Measurements from ENCODE around the gene SEMA3E. TPM values are rescaled to one million over a fixed set of nuclear protein-coding genes. Genes with fewer than 3 reads are reported as not detected.
"Not testable (repeated sequence)": the region's sequence is repeated elsewhere in the genome, so short reads cannot be mapped to it uniquely, and the experiment has no call there.

Gene SEMA3E
- total RNA-seq, 1 experiment from 2014 or later, result 5.8 TPM

DNA sequence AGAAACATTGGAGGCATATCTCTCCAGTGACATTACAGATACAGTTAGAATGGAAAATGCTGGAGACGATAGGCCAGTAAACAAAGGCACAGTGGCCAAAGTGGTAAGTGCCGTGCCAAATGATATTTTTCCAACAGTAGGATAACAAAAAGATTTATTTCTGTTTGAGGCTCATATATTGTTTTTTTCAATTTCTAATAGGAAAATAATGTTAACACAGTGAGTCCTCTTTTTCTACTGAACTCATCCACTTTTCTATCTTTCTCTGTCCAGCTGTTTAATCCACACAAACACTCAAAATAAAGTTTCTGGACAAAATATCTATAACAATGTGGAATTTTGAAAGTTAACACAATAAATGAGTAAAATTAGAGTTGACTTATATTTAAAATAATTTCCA lies 201.3 kb downstream of the SEMA3E start:
- Histone ChIP-seq H3K4me3 (ENCODE audit: insufficient read depth, low read depth, low read length) (no peak overlapping the region), H3K36me3 (replicated peaks; ENCODE audit: control insufficient read depth, insufficient read depth, low read length) (no peaks in the 10 kb centered on the region), H3K27me3 (ENCODE audit: control insufficient read depth, insufficient read depth, low read length) (no peaks in the 10 kb centered on the region)
- DNase-seq, result no peak

DNA sequence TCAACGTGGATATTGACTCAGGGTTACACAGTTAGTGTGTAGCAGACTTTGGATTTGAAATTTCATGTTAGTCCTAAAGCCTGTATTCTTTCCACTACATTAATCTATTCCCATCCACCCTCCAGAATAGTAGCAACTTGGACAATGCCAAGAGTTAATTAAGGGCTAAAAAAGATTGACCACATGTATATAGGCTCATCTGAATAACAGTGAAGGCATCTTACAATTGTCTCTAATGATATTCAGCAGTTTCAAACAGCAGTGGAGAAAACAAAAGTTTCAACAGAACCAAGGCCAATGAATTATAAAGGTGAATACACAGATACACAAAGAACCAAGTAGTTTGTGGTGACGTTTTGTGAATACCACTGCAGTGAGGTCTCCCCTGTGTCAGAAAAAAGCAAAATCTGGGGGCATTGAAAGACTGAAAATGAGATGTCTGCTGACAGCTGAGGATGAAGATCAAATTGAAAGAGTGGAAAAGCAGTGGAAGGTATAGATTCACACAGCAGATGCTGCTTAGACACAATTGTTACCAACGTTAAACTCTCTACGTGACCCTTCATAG lies 202.8 kb downstream of the SEMA3E start:
- no peak for DNase-seq
- H3K27me3 ChIP-seq (ENCODE audit: control insufficient read depth, insufficient read depth, low read length), result no peaks in the 10 kb centered on the region
- H3K36me3 ChIP-seq (replicated peaks; ENCODE audit: control insufficient read depth, insufficient read depth, low read length), result no peaks in the 10 kb centered on the region
- H3K4me3 ChIP-seq (ENCODE audit: insufficient read depth, low read depth, low read length), result no peak overlapping the region

DNA sequence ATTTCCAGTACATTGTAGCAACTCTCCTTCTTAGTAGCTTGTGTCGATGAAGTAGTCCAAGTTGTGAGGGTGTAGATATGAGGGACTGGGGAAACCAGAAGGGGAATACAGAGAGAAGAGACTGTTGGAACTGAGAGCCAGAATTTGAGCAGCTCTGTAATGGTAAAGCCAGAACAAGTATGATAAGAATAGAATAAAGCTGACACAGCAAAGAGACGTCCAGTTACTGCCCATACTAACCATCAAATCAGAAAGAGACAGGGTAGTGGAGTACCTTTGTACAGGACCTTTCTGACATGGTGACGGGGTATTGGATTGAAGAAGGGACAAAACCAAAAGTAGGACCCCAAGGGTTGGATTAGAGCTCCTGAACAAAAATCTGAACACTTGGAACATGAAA lies 206.0 kb downstream of the SEMA3E start:
- H3K4me3 ChIP-seq (ENCODE audit: insufficient read depth, low read depth, low read length), result no peak overlapping the region
- DNase-seq, result no peak
- H3K27me3 ChIP-seq (ENCODE audit: control insufficient read depth, insufficient read depth, low read length), result no peaks in the 10 kb centered on the region

GRCh38 chr7:83439026-83439425 lies 209.9 kb downstream of the SEMA3E start:
- H3K36me3 ChIP-seq (replicated peaks; ENCODE audit: control insufficient read depth, insufficient read depth, low read length), result no peaks in the 10 kb centered on the region
- DNase-seq, result no peak
- H3K27me3 ChIP-seq (ENCODE audit: control insufficient read depth, insufficient read depth, low read length), result no peaks in the 10 kb centered on the region
- H3K4me3 ChIP-seq (ENCODE audit: insufficient read depth, low read depth, low read length), result no peak overlapping the region

More for the DNA sequence above, 206.0 kb downstream of the SEMA3E start:
- no peaks in the 10 kb centered on the region for H3K36me3 ChIP-seq (replicated peaks; ENCODE audit: control insufficient read depth, insufficient read depth, low read length)

DNA sequence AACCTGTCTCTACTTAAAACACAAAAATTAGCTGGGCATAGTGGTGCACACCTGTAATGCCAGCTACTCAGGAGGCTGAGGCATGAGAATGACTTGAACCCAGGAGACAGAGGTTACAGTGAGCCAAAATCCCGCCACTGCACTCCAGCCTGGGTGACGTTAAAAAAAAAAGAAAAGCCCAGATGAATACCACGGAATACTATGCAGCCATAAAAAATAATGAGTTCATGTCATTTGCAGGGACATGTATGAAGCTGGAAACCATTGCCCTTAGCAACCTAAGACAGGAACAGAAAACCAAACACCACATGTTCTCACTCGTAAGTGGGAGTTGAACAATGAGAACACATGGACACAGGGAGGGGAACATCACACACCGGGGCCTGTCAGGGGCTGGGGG lies 218.7 kb downstream of the SEMA3E start:
- H3K27me3 ChIP-seq (ENCODE audit: control insufficient read depth, insufficient read depth, low read length); H3K4me3 ChIP-seq (ENCODE audit: insufficient read depth, low read depth, low read length); DNase-seq; H3K36me3 ChIP-seq (replicated peaks; ENCODE audit: control insufficient read depth, insufficient read depth, low read length): not testable (repeated sequence)

DNA sequence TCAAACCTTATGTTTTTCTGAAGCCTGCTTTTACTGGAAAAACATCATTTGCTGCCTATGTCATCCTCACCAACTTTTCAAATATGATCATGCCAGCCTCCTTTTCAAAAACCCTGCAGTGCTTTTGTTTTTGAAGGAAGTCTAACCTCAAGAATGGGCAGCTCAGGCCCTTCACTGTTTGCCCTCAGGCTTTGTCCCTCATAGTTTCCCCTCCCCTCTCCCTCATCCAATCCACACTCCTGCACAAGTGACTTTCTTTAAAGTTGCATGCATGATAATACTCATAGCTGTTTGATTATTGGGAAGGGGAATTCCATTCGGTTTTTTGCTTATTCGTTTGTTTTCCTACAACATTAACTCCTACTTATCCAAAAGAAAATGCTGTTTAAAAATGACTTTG lies 219.4 kb downstream of the SEMA3E start:
- no peaks in the 10 kb centered on the region for H3K36me3 ChIP-seq (replicated peaks; ENCODE audit: control insufficient read depth, insufficient read depth, low read length)
- peak; percentile 44 for DNase-seq
- H3K4me3 ChIP-seq (ENCODE audit: insufficient read depth, low read depth, low read length), result no peak overlapping the region
- no peaks in the 10 kb centered on the region for H3K27me3 ChIP-seq (ENCODE audit: control insufficient read depth, insufficient read depth, low read length)

DNA sequence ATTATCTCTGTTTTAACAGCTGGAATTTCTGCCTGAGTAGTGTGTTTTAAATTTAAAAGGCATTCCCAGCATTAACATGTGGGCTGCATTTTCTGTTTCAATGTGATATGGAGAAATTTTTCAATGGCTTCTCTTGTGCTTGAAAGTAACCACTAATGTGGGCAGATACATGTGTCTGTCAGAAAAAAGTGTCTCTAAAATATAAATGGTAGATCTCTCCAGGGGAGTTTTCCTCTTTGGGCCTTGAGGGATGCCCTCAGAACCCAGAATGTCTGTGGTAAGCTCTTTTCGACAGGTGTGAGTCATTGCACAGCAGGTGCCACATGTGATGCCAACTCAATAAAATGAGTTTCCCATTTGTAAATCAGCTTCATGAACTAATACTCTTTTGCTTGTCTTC lies 221.1 kb downstream of the SEMA3E start:
- peak; percentile 20 for DNase-seq
- Histone ChIP-seq H3K27me3 (ENCODE audit: control insufficient read depth, insufficient read depth, low read length) (no peaks in the 10 kb centered on the region), H3K4me3 (ENCODE audit: insufficient read depth, low read depth, low read length) (no peak overlapping the region), H3K36me3 (replicated peaks; ENCODE audit: control insufficient read depth, insufficient read depth, low read length) (no peaks in the 10 kb centered on the region)

DNA sequence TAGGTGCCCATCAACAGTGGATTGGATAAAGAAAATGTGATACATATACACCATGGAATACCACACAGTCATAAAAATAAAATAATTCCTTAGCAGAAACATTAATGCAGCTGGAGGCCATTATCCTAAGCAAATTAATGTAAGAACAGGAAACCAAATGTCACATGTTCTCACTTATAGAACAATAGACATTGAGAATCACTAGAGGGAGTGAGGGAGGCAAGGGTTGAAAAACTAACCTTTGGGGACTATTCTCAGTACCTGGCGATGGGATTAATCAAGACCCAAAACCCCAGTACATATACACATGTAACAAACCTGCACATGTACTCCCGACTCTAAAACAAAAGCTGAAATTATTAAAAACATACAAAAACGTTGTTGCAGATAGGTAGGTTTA lies 222.6 kb downstream of the SEMA3E start:
- H3K4me3 ChIP-seq (ENCODE audit: insufficient read depth, low read depth, low read length), result no peak overlapping the region
- H3K27me3 ChIP-seq (ENCODE audit: control insufficient read depth, insufficient read depth, low read length), result no peaks in the 10 kb centered on the region
- DNase-seq, result no peak
- no peaks in the 10 kb centered on the region for H3K36me3 ChIP-seq (replicated peaks; ENCODE audit: control insufficient read depth, insufficient read depth, low read length)

GRCh38 chr7:83419013-83419412 lies 229.9 kb downstream of the SEMA3E start:
- Histone ChIP-seq H3K4me3 (ENCODE audit: insufficient read depth, low read depth, low read length) (no peak overlapping the region), H3K27me3 (ENCODE audit: control insufficient read depth, insufficient read depth, low read length) (no peaks in the 10 kb centered on the region), H3K36me3 (replicated peaks; ENCODE audit: control insufficient read depth, insufficient read depth, low read length) (no peaks in the 10 kb centered on the region)
- no peak for DNase-seq

GRCh38 chr7:83415840-83416239 lies 233.1 kb downstream of the SEMA3E start:
- Histone ChIP-seq H3K36me3 (replicated peaks; ENCODE audit: control insufficient read depth, insufficient read depth, low read length) (no peaks in the 10 kb centered on the region), H3K27me3 (ENCODE audit: control insufficient read depth, insufficient read depth, low read length) (no peaks in the 10 kb centered on the region), H3K4me3 (ENCODE audit: insufficient read depth, low read depth, low read length) (no peak overlapping the region)
- DNase-seq, result no peak

- Histone ChIP-seq H3K36me3 (replicated peaks; ENCODE audit: control insufficient read depth, insufficient read depth, low read length) (no peaks in the 10 kb centered on the region), H3K27me3 (ENCODE audit: control insufficient read depth, insufficient read depth, low read length) (no peaks in the 10 kb centered on the region), H3K4me3 (ENCODE audit: insufficient read depth, low read depth, low read length) (no peak overlapping the region)
- DNase-seq, result no peak
These were observed 234.0 kb downstream of the SEMA3E start for GRCh38 chr7:83414947-83415346.

DNA sequence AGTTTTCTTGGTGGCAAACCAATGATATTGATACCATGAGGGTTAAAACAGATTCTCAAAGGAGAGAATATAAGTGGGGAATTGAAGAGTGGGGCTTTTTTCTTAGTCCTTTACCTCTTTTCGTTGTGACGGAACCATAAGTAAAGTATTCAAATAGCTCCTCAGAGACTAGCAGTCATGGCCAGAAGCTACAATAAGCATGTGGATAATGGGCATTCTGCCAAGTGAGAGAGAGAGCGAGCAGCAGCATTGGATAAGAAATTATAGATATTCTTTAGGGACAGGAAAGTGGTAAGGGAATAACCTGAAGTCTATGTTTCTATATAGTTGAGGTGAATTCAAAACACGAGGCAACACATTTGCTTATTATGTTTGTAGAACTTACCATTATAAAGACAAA lies 235.1 kb downstream of the SEMA3E start:
- no peaks in the 10 kb centered on the region for H3K36me3 ChIP-seq (replicated peaks; ENCODE audit: control insufficient read depth, insufficient read depth, low read length)
- DNase-seq, result no peak
- no peak overlapping the region for H3K4me3 ChIP-seq (ENCODE audit: insufficient read depth, low read depth, low read length)
- H3K27me3 ChIP-seq (ENCODE audit: control insufficient read depth, insufficient read depth, low read length), result no peaks in the 10 kb centered on the region

DNA sequence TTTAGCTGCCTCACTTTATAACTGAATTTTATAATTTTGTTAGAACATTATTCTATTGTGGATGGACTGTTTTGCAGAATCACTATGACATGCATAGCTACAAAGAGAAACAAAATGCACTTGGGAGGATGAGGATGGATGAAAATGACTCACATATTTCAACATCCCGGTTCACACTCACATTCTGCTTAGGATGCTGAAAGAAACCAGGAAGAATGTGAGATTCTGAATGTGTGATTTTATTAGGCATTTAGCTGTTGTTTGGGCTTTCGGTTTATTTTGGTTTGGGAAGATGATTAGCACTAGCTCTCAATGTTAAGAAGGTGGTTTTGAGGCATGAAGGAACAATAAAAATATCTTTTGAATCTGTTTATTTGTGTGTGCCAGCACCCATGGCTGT lies 235.5 kb downstream of the SEMA3E start:
- DNase-seq, result no peak
- H3K4me3 ChIP-seq (ENCODE audit: insufficient read depth, low read depth, low read length), result no peak overlapping the region
- H3K36me3 ChIP-seq (replicated peaks; ENCODE audit: control insufficient read depth, insufficient read depth, low read length), result no peaks in the 10 kb centered on the region
- H3K27me3 ChIP-seq (ENCODE audit: control insufficient read depth, insufficient read depth, low read length), result no peaks in the 10 kb centered on the region

DNA sequence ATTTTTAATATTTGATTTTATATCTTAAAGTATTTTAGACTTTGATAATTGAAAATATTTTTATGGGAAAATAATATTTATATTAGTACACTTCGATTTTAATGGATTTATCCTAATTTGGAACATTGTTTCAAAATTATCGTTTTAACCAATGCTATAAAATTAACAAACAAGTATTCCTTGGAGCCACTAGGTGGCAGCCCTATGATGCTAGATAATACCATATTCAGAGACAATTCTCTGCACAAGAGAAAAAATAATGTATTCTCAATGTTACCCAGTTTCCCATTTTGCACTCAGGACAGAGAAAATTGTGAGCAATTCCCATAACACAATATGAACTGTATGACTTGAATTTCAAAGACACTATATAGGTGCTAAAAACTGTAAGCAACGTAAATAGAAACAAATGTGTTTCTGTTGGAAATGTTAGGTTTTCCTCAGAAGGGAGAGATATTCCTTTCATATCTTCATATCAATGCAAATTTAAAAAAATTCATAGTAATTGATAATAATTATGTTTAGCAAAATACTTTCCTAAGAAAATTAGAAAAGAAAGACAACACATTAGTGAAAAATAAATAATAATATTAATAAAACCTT lies 237.8 kb downstream of the SEMA3E start:
- no peaks in the 10 kb centered on the region for H3K36me3 ChIP-seq (replicated peaks; ENCODE audit: control insufficient read depth, insufficient read depth, low read length)
- no peak for DNase-seq
- no peaks in the 10 kb centered on the region for H3K27me3 ChIP-seq (ENCODE audit: control insufficient read depth, insufficient read depth, low read length)
- no peak overlapping the region for H3K4me3 ChIP-seq (ENCODE audit: insufficient read depth, low read depth, low read length)

DNA sequence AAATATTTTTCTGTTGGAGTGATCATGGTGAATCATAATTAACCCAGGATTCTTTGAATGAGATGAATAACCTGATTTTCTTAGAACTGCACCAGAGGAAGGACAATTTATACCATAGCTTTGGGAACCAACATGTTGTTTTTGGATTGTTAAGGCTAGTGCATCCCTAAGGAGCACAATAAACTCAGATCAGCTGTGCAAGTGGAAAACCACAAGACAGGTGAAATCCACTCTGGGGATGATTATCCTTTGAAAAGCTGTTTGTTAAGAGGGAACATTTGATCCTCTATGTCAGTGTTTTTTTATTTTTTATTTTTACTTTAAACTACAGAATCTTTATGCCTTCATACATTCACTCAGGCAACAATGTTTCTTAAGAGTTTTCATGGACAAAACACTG lies 254.2 kb downstream of the SEMA3E start:
- Histone ChIP-seq H3K36me3 (replicated peaks; ENCODE audit: control insufficient read depth, insufficient read depth, low read length) (no peaks in the 10 kb centered on the region), H3K27me3 (ENCODE audit: control insufficient read depth, insufficient read depth, low read length) (no peaks in the 10 kb centered on the region), H3K4me3 (ENCODE audit: insufficient read depth, low read depth, low read length) (no peak overlapping the region)
- no peak for DNase-seq

- Histone ChIP-seq H3K27me3 (ENCODE audit: control insufficient read depth, insufficient read depth, low read length) (no peaks in the 10 kb centered on the region), H3K4me3 (ENCODE audit: insufficient read depth, low read depth, low read length) (no peak overlapping the region), H3K36me3 (replicated peaks; ENCODE audit: control insufficient read depth, insufficient read depth, low read length) (no peaks in the 10 kb centered on the region)
- DNase-seq, result no peak
These were observed 260.5 kb downstream of the SEMA3E start for GRCh38 chr7:83388436-83388835.
